B cell (primary cell): ENCODE measurements around the gene NMU. TPM values are rescaled to one million over a fixed set of nuclear protein-coding genes. Genes with fewer than 3 reads are reported as not detected.

Experiments
- ATAC-seq: fragments of 200-7000 bp; cut with Tn5 transposase; one replicate; pipeline ENCODE4 v1.10.0; 2021; ENCODE audit warnings: low read depth, mild to moderate bottlenecking, moderate number of reproducible peaks, moderate library complexity
- CTCF ChIA-PET: fragments of 350-600 bp; sonication (Branson Sonifier 250); formaldehyde crosslinking; loops from one replicate; lab custom pipeline; 2021; ENCODE audit warnings: antibody characterized with exemption, inconsistent platforms; lab: Charles Lee
- POLR2A ChIA-PET: fragments of 350-600 bp; sonication (Branson Sonifier 250); formaldehyde crosslinking; loops from one replicate; lab custom pipeline; 2021; ENCODE audit warnings: antibody characterized with exemption; lab: Charles Lee
- DNase-seq: peaks from one replicate; pipeline ENCODE4 v3.0.0; 2013
- H2AFZ ChIP-seq: 2 replicates; pipeline ENCODE4 v1.6.1; 2012; ENCODE audit warnings: mild to moderate bottlenecking, low read depth, low read length; ENCODE audit not compliant: insufficient read depth, poor library complexity, severe bottlenecking
- H3K27ac ChIP-seq, 2 donors: 1 replicate in 1 of 2; 2 replicates in 1 of 2; pipeline ENCODE4 v1.5.1; 2012 to 2013; ENCODE audit warnings: low read length in 2 of 2, mild to moderate bottlenecking in 2 of 2, moderate library complexity in 1 of 2
- H3K27me3 ChIP-seq, 4 experiments: fragments of 200-600 bp in 1 of 4; sonication (generic) in 1 of 4; replicated peaks in 1 of 4; 1 replicate in 2 of 4; 2 replicates in 2 of 4; pipeline versions ENCODE4 v1.6.1 to v1.7.0; 2013 to 2016; ENCODE audit warnings: low read length in 3 of 4, mild to moderate bottlenecking in 2 of 4, mixed read lengths in 1 of 4, moderate library complexity in 1 of 4; ENCODE audit not compliant: insufficient read depth in 4 of 4, control insufficient read depth in 3 of 4; ENCODE audit errors: control extremely low read depth in 1 of 4
- H3K36me3 ChIP-seq, 2 experiments: replicated peaks in 1 of 2; 1 replicate in 1 of 2; 2 replicates in 1 of 2; pipeline versions ENCODE4 v1.6.1 to v1.7.1; 2013; ENCODE audit warnings: low read length in 1 of 2; ENCODE audit not compliant: insufficient read depth in 2 of 2, control insufficient read depth in 1 of 2; ENCODE audit errors: control extremely low read depth in 1 of 2, extremely low read depth in 1 of 2
- H3K4me1 ChIP-seq, 2 donors: fragments of 200-600 bp in 1 of 2; sonication (generic) in 1 of 2; 1 replicate in 1 of 2; 2 replicates in 1 of 2; pipeline versions ENCODE4 v1.5.1 to v1.6.1; 2013 to 2017; ENCODE audit warnings: low read length in 2 of 2; ENCODE audit not compliant: control insufficient read depth in 2 of 2, insufficient read depth in 2 of 2
- H3K4me2 ChIP-seq: replicated peaks from 2 replicates; pipeline ENCODE3; 2012; ENCODE audit warnings: mild to moderate bottlenecking, low read depth, low read length; ENCODE audit not compliant: poor library complexity, severe bottlenecking
- H3K4me3 ChIP-seq, 5 experiments: fragments of 200-600 bp in 1 of 5; sonication (generic) in 1 of 5; 1 replicate in 3 of 5; 2 replicates in 2 of 5; pipeline versions ENCODE4 v1.5.1 to v1.7.0; 2011 to 2016; ENCODE audit warnings: low read length in 4 of 5, mild to moderate bottlenecking in 4 of 5, low read depth in 2 of 5, control low read depth in 1 of 5, moderate library complexity in 1 of 5; ENCODE audit not compliant: insufficient read depth in 1 of 5; ENCODE audit errors: control extremely low read depth in 1 of 5, extremely low read depth in 1 of 5
- H3K79me2 ChIP-seq: fragments of 200-600 bp; sonication (generic); one replicate; pipeline ENCODE4 v1.6.0; 2016; ENCODE audit warnings: low read length; ENCODE audit not compliant: control insufficient read depth, insufficient read depth
- H3K9ac ChIP-seq: fragments of 200-600 bp; sonication (generic); 2 replicates; pipeline ENCODE4 v1.6.1; 2017; ENCODE audit warnings: mild to moderate bottlenecking, low read length, moderate library complexity
- H3K9me3 ChIP-seq, 3 donors: one replicate each; pipeline versions ENCODE4 v1.6.1 to v1.7.1; 2013; ENCODE audit warnings: low read length in 2 of 3; ENCODE audit not compliant: control insufficient read depth in 2 of 3, insufficient read depth in 1 of 3; ENCODE audit errors: control extremely low read depth in 1 of 3
- H4K20me1 ChIP-seq: 2 replicates; pipeline ENCODE4 v1.6.0; 2012; ENCODE audit warnings: mild to moderate bottlenecking, low read length; ENCODE audit not compliant: insufficient read depth, control insufficient read depth, poor library complexity, severe bottlenecking
- H3K27ac Mint-ChIP-seq: one replicate; pipeline ENCODE4 v1.8.0; 2021; ENCODE audit warnings: mixed read lengths
- H3K27me3 Mint-ChIP-seq: one replicate; pipeline ENCODE4 v1.8.0; 2021; ENCODE audit warnings: mixed read lengths
- H3K4me1 Mint-ChIP-seq: one replicate; pipeline ENCODE4 v1.8.0; 2021; ENCODE audit warnings: mixed read lengths
- H3K4me3 Mint-ChIP-seq: one replicate; pipeline ENCODE4 v1.8.0; 2021; ENCODE audit warnings: mixed read lengths
- H3K9me3 Mint-ChIP-seq: one replicate; pipeline ENCODE4 v1.8.0; 2022; ENCODE audit warnings: mixed read lengths; ENCODE audit not compliant: insufficient read depth
- EZH2 ChIP-seq: IDR thresholded peaks from 2 replicates; pipeline ENCODE4 v1.6.1; 2012; ENCODE audit warnings: borderline replicate concordance, low read depth, mild to moderate bottlenecking, moderate library complexity, low read length; ENCODE audit not compliant: insufficient read depth, poor library complexity, severe bottlenecking
- WGBS: methylation state at CpG from one replicate; pipeline ENCODE4 v1.1.5; 2013; ENCODE audit warnings: missing lambda C conversion rate; ENCODE audit not compliant: insufficient coverage; 5-methylcytosine and 5-hydroxymethylcytosine counted together
- intact Hi-C: fragments of 100-400 bp; cut with micrococcal nuclease; formaldehyde crosslinking; loops from one replicate; pipeline ENCODE4 v1.10.0; 2022
- polyA plus RNA-seq: library from polyadenylated mRNA; depleted of rRNA; stranded (reverse); fragments of >200 nt; gene quantifications from 2 replicates; pipeline ENCODE4 v1.2.3, GENCODE V29; 2012
- total RNA-seq, 2 donors: library from RNA; stranded (reverse); fragments of 120-200 nt in 1 of 2; gene quantifications; 1 replicate in 1 of 2; 2 replicates in 1 of 2; pipeline versions ENCODE4 v1.2.3 to v1.2.4, GENCODE V29; 2013 to 2022
- TF ChIP-seq, protein P1 (sequence below): fragments of 200-600 bp; IDR thresholded peaks from one replicate; pipeline ENCODE4 v1.8.0; 2022; ENCODE audit warnings: antibody characterized with exemption, mild to moderate bottlenecking

Gene NMU
- total and polyA plus RNA-seq, 2 donors (not counting 1 experiment from before 2014, with no cell fraction given), result not detected

DNA sequence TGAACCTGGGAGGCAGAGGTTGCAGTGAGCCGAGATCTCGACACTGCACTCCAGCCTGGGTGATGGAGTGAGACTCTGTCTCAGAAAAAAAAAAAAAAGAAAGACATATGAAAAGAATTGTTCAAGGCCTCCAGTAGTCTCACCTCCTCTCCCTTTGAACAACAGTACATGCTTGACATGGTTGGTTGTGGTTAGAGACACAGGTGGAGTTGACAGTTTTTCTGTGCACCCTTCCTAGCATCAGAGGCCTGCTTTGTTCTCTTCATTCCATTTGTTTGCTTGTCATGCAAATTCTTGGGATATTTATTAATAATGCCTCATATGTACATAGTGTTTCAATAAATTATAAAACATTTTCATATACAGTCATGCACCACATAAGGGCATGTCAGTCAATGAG, 25.7 kb downstream of the NMU start:
- no peak overlapping the region for H3K9ac ChIP-seq
- Mint-ChIP-seq H3K27ac (no peak overlapping the region), H3K4me1 (no peaks in the 10 kb centered on the region), H3K4me3 (no peak overlapping the region), H3K27me3 (no peaks in the 10 kb centered on the region), H3K9me3 (no peaks in the 10 kb centered on the region)
- no peaks in the 10 kb centered on the region for H3K36me3 ChIP-seq
- no peaks in the 10 kb centered on the region for H3K4me1 ChIP-seq
- DNase-seq (no peak), ATAC-seq (no peak)
- H3K9me3 ChIP-seq, result no peaks in the 10 kb centered on the region
- no peak for TF ChIP-seq EZH2
- TF ChIP-seq, protein P1, sequence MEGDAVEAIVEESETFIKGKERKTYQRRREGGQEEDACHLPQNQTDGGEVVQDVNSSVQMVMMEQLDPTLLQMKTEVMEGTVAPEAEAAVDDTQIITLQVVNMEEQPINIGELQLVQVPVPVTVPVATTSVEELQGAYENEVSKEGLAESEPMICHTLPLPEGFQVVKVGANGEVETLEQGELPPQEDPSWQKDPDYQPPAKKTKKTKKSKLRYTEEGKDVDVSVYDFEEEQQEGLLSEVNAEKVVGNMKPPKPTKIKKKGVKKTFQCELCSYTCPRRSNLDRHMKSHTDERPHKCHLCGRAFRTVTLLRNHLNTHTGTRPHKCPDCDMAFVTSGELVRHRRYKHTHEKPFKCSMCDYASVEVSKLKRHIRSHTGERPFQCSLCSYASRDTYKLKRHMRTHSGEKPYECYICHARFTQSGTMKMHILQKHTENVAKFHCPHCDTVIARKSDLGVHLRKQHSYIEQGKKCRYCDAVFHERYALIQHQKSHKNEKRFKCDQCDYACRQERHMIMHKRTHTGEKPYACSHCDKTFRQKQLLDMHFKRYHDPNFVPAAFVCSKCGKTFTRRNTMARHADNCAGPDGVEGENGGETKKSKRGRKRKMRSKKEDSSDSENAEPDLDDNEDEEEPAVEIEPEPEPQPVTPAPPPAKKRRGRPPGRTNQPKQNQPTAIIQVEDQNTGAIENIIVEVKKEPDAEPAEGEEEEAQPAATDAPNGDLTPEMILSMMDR, result no peak
- H3K4me3 ChIP-seq, result no peak overlapping the region
- no peaks in the 10 kb centered on the region for H4K20me1 ChIP-seq
- POLR2A ChIA-PET, result no interaction called here
- CTCF ChIA-PET, result no interaction called here
- intact Hi-C loops, result no loop called here
- H3K79me2 ChIP-seq, result no peaks in the 10 kb centered on the region
- WGBS, result no CpG with 5 or more reads among the region's 2 CpGs
- no peak overlapping the region for H3K4me2 ChIP-seq
- no peak overlapping the region for H3K27ac ChIP-seq
- H3K27me3 ChIP-seq, result peaks cover 0 to 6% (median 0%) of the 10 kb centered on the region in 4 experiments
- H2AFZ ChIP-seq, result no peak overlapping the region

GRCh38 chr4:55609393-55609866, 26.7 kb downstream of the NMU start:
- H3K36me3 ChIP-seq, result no peaks in the 10 kb centered on the region
- POLR2A ChIA-PET, result no interaction called here
- H3K4me1 Mint-ChIP-seq, result no peaks in the 10 kb centered on the region
- CTCF ChIA-PET, result no interaction called here
- ATAC-seq, result no peak
- H3K27ac ChIP-seq, result no peak overlapping the region
- no peaks in the 10 kb centered on the region for H3K4me1 ChIP-seq
- H3K9me3 Mint-ChIP-seq, result no peaks in the 10 kb centered on the region
- H2AFZ ChIP-seq, result no peak overlapping the region
- no peak overlapping the region for H3K9ac ChIP-seq
- no peak overlapping the region for H3K4me3 Mint-ChIP-seq
- no peaks in the 10 kb centered on the region for H3K27me3 ChIP-seq
- H3K4me2 ChIP-seq, result no peak overlapping the region
- H3K27me3 Mint-ChIP-seq, result peaks cover 5% of the 10 kb centered on the region
- H4K20me1 ChIP-seq, result no peaks in the 10 kb centered on the region
- intact Hi-C loops, result no loop called here
- TF ChIP-seq, protein P1, result no peak
- no peak for TF ChIP-seq EZH2
- H3K9me3 ChIP-seq, result no peaks in the 10 kb centered on the region
- DNase-seq, result no peak
- WGBS, result 80% methylated on average over 2 of the region's 6 CpGs
- H3K79me2 ChIP-seq, result no peaks in the 10 kb centered on the region
- H3K4me3 ChIP-seq, result no peak overlapping the region
- no peak overlapping the region for H3K27ac Mint-ChIP-seq
